ENCODE measurements around the gene SPACA6. TPM values are rescaled to one million over a fixed set of nuclear protein-coding genes. Genes with fewer than 3 reads are reported as not detected.

SPACA6 gene
- total and polyA plus RNA-seq, 2 experiments from 2014 or later = 7.7 to 8.0 TPM

GRCh38 chr19:51651216-51651846 is 41.8 kb upstream of the SPACA6 start:
- Histone ChIP-seq H3K36me3 (ENCODE audit: low read depth) (no peaks in the 10 kb centered on the region), H3K79me2 (ENCODE audit: insufficient read depth) (no peaks in the 10 kb centered on the region), H2AFZ (no peak overlapping the region), H3K27me3 (replicated peaks; ENCODE audit: insufficient read depth) (0 out of 2 replicates have a peak, but pooled peaks cover 9% of the 10 kb centered on the region), H3K4me1 (ENCODE audit: insufficient read depth) (no peaks in the 10 kb centered on the region), H3K4me3 (no peak overlapping the region), H4K20me1 (ENCODE audit: insufficient read depth) (no peaks in the 10 kb centered on the region), H3K9me2 (ENCODE audit: insufficient read depth) (no peaks in the 10 kb centered on the region), H3K9ac (no peak overlapping the region), H3K27ac (no peak overlapping the region), H3K4me2 (ENCODE audit: unreplicated experiment) (no peak overlapping the region), H3K9me3 (ENCODE audit: low read depth) (no peaks in the 10 kb centered on the region), H3F3A (ENCODE audit: insufficient read depth) (no peaks in the 10 kb centered on the region)
- TF ChIP-seq EZH2 (IDR thresholded peaks at IDR 0.05; ENCODE audit: insufficient read depth, poor library complexity, severe bottlenecking) (no peak), EZH2phosphoT487 (IDR thresholded peaks at IDR 0.05; ENCODE audit: insufficient read depth, low read depth) (no peak)
- 44 to 45% methylated on average over 6 to 7 of the region's 7 CpGs for WGBS, 2 experiments (ENCODE audit: low coverage in 1 of 2, low lambda C conversion rate in 2 of 2, missing lambda C conversion rate in 2 of 2)
- in situ Hi-C loops (cut with MboI) = loop anchor here (10.0 kb wide), 1 partner anchor 187 kb away; no protein-coding TSS in a partner anchor
- DNase-seq = no peak

- Histone ChIP-seq H3F3A (ENCODE audit: insufficient read depth) (no peaks in the 10 kb centered on the region), H3K27ac (no peak overlapping the region), H4K20me1 (ENCODE audit: insufficient read depth) (no peaks in the 10 kb centered on the region), H2AFZ (no peak overlapping the region), H3K9ac (no peak overlapping the region), H3K4me1 (ENCODE audit: insufficient read depth) (no peaks in the 10 kb centered on the region), H3K4me3 (no peak overlapping the region), H3K9me2 (ENCODE audit: insufficient read depth) (no peaks in the 10 kb centered on the region), H3K79me2 (ENCODE audit: insufficient read depth) (no peaks in the 10 kb centered on the region), H3K9me3 (ENCODE audit: low read depth) (no peaks in the 10 kb centered on the region), H3K27me3 (replicated peaks; ENCODE audit: insufficient read depth) (0 out of 2 replicates have a peak, but pooled peaks cover 9% of the 10 kb centered on the region), H3K36me3 (ENCODE audit: low read depth) (no peaks in the 10 kb centered on the region), H3K4me2 (ENCODE audit: unreplicated experiment) (no peak overlapping the region)
- in situ Hi-C loops (cut with MboI) = loop anchor here (10.0 kb wide), 1 partner anchor 187 kb away; no protein-coding TSS in a partner anchor
- DNase-seq = no peak
- WGBS, 2 experiments (ENCODE audit: low coverage in 1 of 2, low lambda C conversion rate in 2 of 2, missing lambda C conversion rate in 2 of 2) = 41 to 43% methylated on average over 4 of the region's 4 CpGs
- no peak for TF ChIP-seq EZH2 (IDR thresholded peaks at IDR 0.05; ENCODE audit: insufficient read depth, poor library complexity, severe bottlenecking)
- no peak for TF ChIP-seq EZH2phosphoT487 (IDR thresholded peaks at IDR 0.05; ENCODE audit: insufficient read depth, low read depth)
These were observed 40.9 kb upstream of the SPACA6 start for GRCh38 chr19:51652266-51652665.

GRCh38 chr19:51653162-51653561 is 40.0 kb upstream of the SPACA6 start:
- no peaks in the 10 kb centered on the region for H3K79me2 ChIP-seq (ENCODE audit: insufficient read depth)
- no peaks in the 10 kb centered on the region for H3K9me2 ChIP-seq (ENCODE audit: insufficient read depth)
- H3K4me3 ChIP-seq = no peak overlapping the region
- WGBS, 2 experiments (ENCODE audit: low coverage in 1 of 2, low lambda C conversion rate in 2 of 2, missing lambda C conversion rate in 2 of 2) = 0 to 2% methylated on average over 2 of the region's 2 CpGs
- in situ Hi-C loops (cut with MboI) = loop anchor here (10.0 kb wide), 1 partner anchor 188 kb away; no protein-coding TSS in a partner anchor
- no peaks in the 10 kb centered on the region for H4K20me1 ChIP-seq (ENCODE audit: insufficient read depth)
- H2AFZ ChIP-seq = no peak overlapping the region
- H3K9ac ChIP-seq = no peak overlapping the region
- no peak overlapping the region for H3K27ac ChIP-seq
- H3F3A ChIP-seq (ENCODE audit: insufficient read depth) = no peaks in the 10 kb centered on the region
- TF ChIP-seq EZH2phosphoT487 (IDR thresholded peaks at IDR 0.05; ENCODE audit: insufficient read depth, low read depth) (no peak), EZH2 (IDR thresholded peaks at IDR 0.05; ENCODE audit: insufficient read depth, poor library complexity, severe bottlenecking) (no peak)
- no peaks in the 10 kb centered on the region for H3K9me3 ChIP-seq (ENCODE audit: low read depth)
- DNase-seq = no peak
- 0 out of 2 replicates have a peak, but pooled peaks cover 9% of the 10 kb centered on the region for H3K27me3 ChIP-seq (replicated peaks; ENCODE audit: insufficient read depth)
- H3K4me1 ChIP-seq (ENCODE audit: insufficient read depth) = no peaks in the 10 kb centered on the region
- no peak overlapping the region for H3K4me2 ChIP-seq (ENCODE audit: unreplicated experiment)
- H3K36me3 ChIP-seq (ENCODE audit: low read depth) = no peaks in the 10 kb centered on the region

- Histone ChIP-seq H3K36me3 (ENCODE audit: low read depth) (no peaks in the 10 kb centered on the region), H3K79me2 (ENCODE audit: insufficient read depth) (no peaks in the 10 kb centered on the region), H4K20me1 (ENCODE audit: insufficient read depth) (no peaks in the 10 kb centered on the region), H3K27ac (no peak overlapping the region), H3K9me2 (ENCODE audit: insufficient read depth) (no peaks in the 10 kb centered on the region), H3K9me3 (ENCODE audit: low read depth) (no peaks in the 10 kb centered on the region), H3K9ac (no peak overlapping the region), H3K4me1 (ENCODE audit: insufficient read depth) (no peaks in the 10 kb centered on the region), H3F3A (ENCODE audit: insufficient read depth) (no peaks in the 10 kb centered on the region), H3K27me3 (replicated peaks; ENCODE audit: insufficient read depth) (0 out of 2 replicates have a peak, but pooled peaks cover 4% of the 10 kb centered on the region), H2AFZ (no peak overlapping the region), H3K4me3 (no peak overlapping the region), H3K4me2 (ENCODE audit: unreplicated experiment) (no peak overlapping the region)
- in situ Hi-C loops (cut with MboI) = loop anchor here (10.0 kb wide), 1 partner anchor 190 kb away; no protein-coding TSS in a partner anchor
- peak; percentile 15 for DNase-seq
- 30 to 35% methylated on average over 4 of the region's 4 CpGs for WGBS, 2 experiments (ENCODE audit: low coverage in 1 of 2, low lambda C conversion rate in 2 of 2, missing lambda C conversion rate in 2 of 2)
- no peak for TF ChIP-seq EZH2phosphoT487 (IDR thresholded peaks at IDR 0.05; ENCODE audit: insufficient read depth, low read depth)
- TF ChIP-seq EZH2 (IDR thresholded peaks at IDR 0.05; ENCODE audit: insufficient read depth, poor library complexity, severe bottlenecking) = no peak
These were observed 38.3 kb upstream of the SPACA6 start for GRCh38 chr19:51654783-51655182.
